IPS-NIHi7 (cell line): ENCODE data around the gene CIZ1.
A peak's percentile ranks its signal among the peaks of the same experiment; 100 is the strongest.

Source experiments
- DNase-seq: peaks from one replicate; pipeline ENCODE4 v3.0.0; 2012; ENCODE audit warnings: mixed read lengths; ENCODE audit errors: extremely low spot score

Gene CIZ1

GRCh38 chr9:128124873-128125579 is 66.3 kb downstream of the CIZ1 start:
- peak; percentile 57 for DNase-seq

- DNase-seq = no peak
These were observed 66.9 kb downstream of the CIZ1 start for GRCh38 chr9:128124451-128124850.

GRCh38 chr9:128123451-128124080 is 67.8 kb downstream of the CIZ1 start:
- no peak for DNase-seq

GRCh38 chr9:128122809-128123175 is 68.6 kb downstream of the CIZ1 start:
- no peak for DNase-seq

GRCh38 chr9:128121924-128122808 is 69.2 kb downstream of the CIZ1 start:
- DNase-seq = no peak

- no peak for DNase-seq
These were observed 69.9 kb downstream of the CIZ1 start for GRCh38 chr9:128121466-128121810.

- no peak for DNase-seq
These were observed 70.5 kb downstream of the CIZ1 start for GRCh38 chr9:128120741-128121465.

GRCh38 chr9:128120061-128120740 is 71.2 kb downstream of the CIZ1 start:
- DNase-seq = no peak

GRCh38 chr9:128118971-128119665 is 72.3 kb downstream of the CIZ1 start:
- no peak for DNase-seq

- DNase-seq = no peak
These were observed 72.9 kb downstream of the CIZ1 start for GRCh38 chr9:128118472-128118857.

GRCh38 chr9:128117613-128118471 is 73.5 kb downstream of the CIZ1 start:
- peak; percentile 92 for DNase-seq

- DNase-seq = no peak
These were observed 75.0 kb downstream of the CIZ1 start for GRCh38 chr9:128116104-128117083.
